Measurements from ENCODE around the gene TRIML1. TPM values are rescaled to one million over a fixed set of nuclear protein-coding genes. Genes with fewer than 3 reads are reported as not detected.

TRIML1 gene
- total and polyA plus RNA-seq, 2 donors (not counting 1 experiment from before 2014, with no cell fraction given) = not detected

- Histone ChIP-seq H3K79me2 (ENCODE audit: control insufficient read depth, insufficient read depth, low read length) (no peaks in the 10 kb centered on the region), H3K27me3 (replicated peaks in 1 of 4; ENCODE audit: control extremely low read depth in 1 of 4, control insufficient read depth in 3 of 4, insufficient read depth in 4 of 4, low read length in 3 of 4) (no peaks in the 10 kb centered on the region), H4K20me1 (ENCODE audit: control insufficient read depth, insufficient read depth, low read length, poor library complexity, severe bottlenecking) (no peaks in the 10 kb centered on the region), H3K27ac (ENCODE audit: low read length in 2 of 2) (no peak within 1 kb of the TSS), H2AFZ (ENCODE audit: insufficient read depth, low read depth, low read length, poor library complexity, severe bottlenecking) (no peak within 1 kb of the TSS), H3K36me3 (replicated peaks in 1 of 2; ENCODE audit: control extremely low read depth in 1 of 2, control insufficient read depth in 1 of 2, extremely low read depth in 1 of 2, insufficient read depth in 2 of 2, low read length in 1 of 2) (no peaks in the 10 kb centered on the region), H3K4me2 (replicated peaks; ENCODE audit: low read depth, low read length, poor library complexity, severe bottlenecking) (no peak within 1 kb of the TSS), H3K4me1 (ENCODE audit: control insufficient read depth in 2 of 2, insufficient read depth in 2 of 2, low read length in 2 of 2) (no peaks in the 10 kb centered on the region), H3K4me3 (ENCODE audit: control extremely low read depth in 1 of 5, extremely low read depth in 1 of 5, insufficient read depth in 1 of 5, low read depth in 2 of 5, low read length in 4 of 5) (no peak within 1 kb of the TSS), H3K9me3 (ENCODE audit: control extremely low read depth in 1 of 3, control insufficient read depth in 2 of 3, insufficient read depth in 1 of 3, low read length in 2 of 3) (peaks cover 0 to 20% (median 2%) of the 10 kb centered on the region in 3 donors), H3K9ac (ENCODE audit: low read length) (no peak within 1 kb of the TSS)
- DNase-seq (no peak), ATAC-seq (ENCODE audit: low read depth) (no peak)
- intact Hi-C loops (cut with micrococcal nuclease) = no loop called here
- TF ChIP-seq EZH2 (IDR thresholded peaks at IDR 0.05; ENCODE audit: borderline replicate concordance, insufficient read depth, low read depth, low read length, poor library complexity, severe bottlenecking) = no peak
- no peak for TF ChIP-seq CTCF (IDR thresholded peaks at IDR 0.05)
- CTCF ChIA-PET = no interaction called here
- POLR2A ChIA-PET = no interaction called here
- no peaks in the 10 kb centered on the region for H3K4me1 Mint-ChIP-seq
- no peak within 1 kb of the TSS for H3K27ac Mint-ChIP-seq
- H3K4me3 Mint-ChIP-seq = no peak within 1 kb of the TSS
- peaks cover 3% of the 10 kb centered on the region for H3K9me3 Mint-ChIP-seq (ENCODE audit: insufficient read depth)
- no peaks in the 10 kb centered on the region for H3K27me3 Mint-ChIP-seq
- WGBS (ENCODE audit: insufficient coverage) = 52% methylated on average over 7 of the region's 11 CpGs
Measured at GRCh38 chr4:188109157-188109755, 30.0 kb upstream of the TRIML1 start, which contains the start of gene TRIML2. TRIML2 (minus strand) TSS chr4:188109603; CDS start chr4:188105368, 4,235 bp downstream.

GRCh38 chr4:188110036-188110435 lies 29.2 kb upstream of the TRIML1 start:
- Mint-ChIP-seq H3K27ac (no peak overlapping the region), H3K4me1 (no peaks in the 10 kb centered on the region), H3K27me3 (no peaks in the 10 kb centered on the region), H3K4me3 (no peak overlapping the region), H3K9me3 (ENCODE audit: insufficient read depth) (peaks cover under 1% of the 10 kb centered on the region)
- H3K27me3 ChIP-seq (replicated peaks in 1 of 4; ENCODE audit: control extremely low read depth in 1 of 4, control insufficient read depth in 3 of 4, insufficient read depth in 4 of 4, low read length in 3 of 4) = no peaks in the 10 kb centered on the region
- H3K79me2 ChIP-seq (ENCODE audit: control insufficient read depth, insufficient read depth, low read length) = no peaks in the 10 kb centered on the region
- no peak overlapping the region for H2AFZ ChIP-seq (ENCODE audit: insufficient read depth, low read depth, low read length, poor library complexity, severe bottlenecking)
- POLR2A ChIA-PET = no interaction called here
- no peaks in the 10 kb centered on the region for H4K20me1 ChIP-seq (ENCODE audit: control insufficient read depth, insufficient read depth, low read length, poor library complexity, severe bottlenecking)
- no peak overlapping the region for H3K27ac ChIP-seq (ENCODE audit: low read length in 2 of 2)
- peaks cover 0 to 20% (median 2%) of the 10 kb centered on the region in 3 donors for H3K9me3 ChIP-seq (ENCODE audit: control extremely low read depth in 1 of 3, control insufficient read depth in 2 of 3, insufficient read depth in 1 of 3, low read length in 2 of 3)
- no peak for TF ChIP-seq CTCF (IDR thresholded peaks at IDR 0.05)
- TF ChIP-seq EZH2 (IDR thresholded peaks at IDR 0.05; ENCODE audit: borderline replicate concordance, insufficient read depth, low read depth, low read length, poor library complexity, severe bottlenecking) = no peak
- intact Hi-C loops (cut with micrococcal nuclease) = no loop called here
- no peak overlapping the region for H3K9ac ChIP-seq (ENCODE audit: low read length)
- no peak overlapping the region for H3K4me2 ChIP-seq (replicated peaks; ENCODE audit: low read depth, low read length, poor library complexity, severe bottlenecking)
- no peaks in the 10 kb centered on the region for H3K4me1 ChIP-seq (ENCODE audit: control insufficient read depth in 2 of 2, insufficient read depth in 2 of 2, low read length in 2 of 2)
- no peak overlapping the region for H3K4me3 ChIP-seq (ENCODE audit: control extremely low read depth in 1 of 5, extremely low read depth in 1 of 5, insufficient read depth in 1 of 5, low read depth in 2 of 5, low read length in 4 of 5)
- H3K36me3 ChIP-seq (replicated peaks in 1 of 2; ENCODE audit: control extremely low read depth in 1 of 2, control insufficient read depth in 1 of 2, extremely low read depth in 1 of 2, insufficient read depth in 2 of 2, low read length in 1 of 2) = no peaks in the 10 kb centered on the region
- WGBS (ENCODE audit: insufficient coverage) = 50% methylated on average over 1 of the region's 3 CpGs
- no peak for ATAC-seq (ENCODE audit: low read depth)
- CTCF ChIA-PET = no interaction called here
- no peak for DNase-seq

All from B cell (primary cell).